SK-N-SH (cell line): ENCODE measurements around the gene USP47. TPM values are rescaled to one million over a fixed set of nuclear protein-coding genes. Genes with fewer than 3 reads are reported as not detected.

Source experiments
- CTCF ChIA-PET: fragments of 300-600, 350-600 bp; formaldehyde crosslinking; extraction: SDS; loops from one replicate; lab custom pipeline; 2021; lab: Yijun Ruan, JAX
- POLR2A ChIA-PET: fragments of 350-600 bp; sonication (Branson Sonifier 250); formaldehyde crosslinking; extraction: SDS; loops from one replicate; lab custom pipeline; 2020; ENCODE audit warnings: antibody characterized with exemption, inconsistent platforms; lab: Yijun Ruan, JAX
- DNase-seq: peaks from one replicate; pipeline ENCODE4 v3.0.0; 2012
- H2AFZ ChIP-seq: fragments of 200-600 bp; sonication (generic); 2 replicates; pipeline ENCODE4 v1.8.1; 2016; ENCODE audit warnings: antibody characterized with exemption, mild to moderate bottlenecking, low read depth
- H3F3A ChIP-seq: fragments of 200-600 bp; sonication (generic); replicated peaks from 2 replicates; pipeline ENCODE3; 2016; ENCODE audit warnings: antibody characterized with exemption, mild to moderate bottlenecking; ENCODE audit not compliant: insufficient read depth
- H3K27ac ChIP-seq, 2 experiments: fragments of 200-500 bp in 1 of 2; fragments of 200-600 bp in 1 of 2; sonication (Bioruptor generic) in 1 of 2; sonication (generic), shearing (Covaris generic) in 1 of 2; 2 replicates each; pipeline versions ENCODE4 v1.5.1 to v1.6.1; 2014 to 2016; ENCODE audit warnings: low read depth in 2 of 2, inconsistent platforms in 1 of 2, low read length in 1 of 2, mild to moderate bottlenecking in 1 of 2, mixed read lengths in 1 of 2
- H3K27me3 ChIP-seq: fragments of 200-600 bp; sonication (generic), shearing (Covaris generic); 2 replicates; pipeline ENCODE4 v1.6.1; 2016; ENCODE audit warnings: mixed run types; ENCODE audit not compliant: insufficient read depth
- H3K36me3 ChIP-seq, 2 experiments: fragments of 200-500 bp in 1 of 2; fragments of 200-600 bp in 1 of 2; sonication (Bioruptor generic) in 1 of 2; sonication (generic) in 1 of 2; replicated peaks in 1 of 2; 2 replicates each; pipeline versions ENCODE3 to v1.5.1; 2014 to 2016; ENCODE audit warnings: low read length in 1 of 2, mild to moderate bottlenecking in 1 of 2; ENCODE audit not compliant: insufficient read depth in 2 of 2, control insufficient read depth in 1 of 2
- H3K4me1 ChIP-seq, 2 experiments: fragments of 200-500 bp in 1 of 2; fragments of 200-600 bp in 1 of 2; sonication (Bioruptor generic) in 1 of 2; sonication (generic), shearing (Covaris generic) in 1 of 2; 2 replicates each; pipeline versions ENCODE4 v1.5.1 to v1.6.1; 2014 to 2016; ENCODE audit warnings: low read depth in 1 of 2, low read length in 1 of 2, mixed run types in 1 of 2; ENCODE audit not compliant: insufficient read depth in 2 of 2, control insufficient read depth in 1 of 2
- H3K4me2 ChIP-seq: fragments of 200-600 bp; sonication (generic), shearing (Covaris generic); 2 replicates; pipeline ENCODE4 v1.6.1; 2017; ENCODE audit warnings: mixed run types
- H3K4me3 ChIP-seq, 2 experiments: fragments of 200-500 bp in 1 of 2; fragments of 200-600 bp in 1 of 2; sonication (Bioruptor generic) in 1 of 2; sonication (generic), shearing (Covaris generic) in 1 of 2; 2 replicates each; pipeline versions ENCODE4 v1.5.1 to v1.8.1; 2014 to 2016; ENCODE audit warnings: low read depth in 2 of 2, inconsistent platforms in 1 of 2, low read length in 1 of 2, mild to moderate bottlenecking in 1 of 2, mixed read lengths in 1 of 2, moderate library complexity in 1 of 2
- H3K79me2 ChIP-seq: fragments of 200-600 bp; sonication (generic); 2 replicates; pipeline ENCODE4 v1.8.1; 2017; ENCODE audit warnings: mild to moderate bottlenecking; ENCODE audit not compliant: insufficient read depth
- H3K9ac ChIP-seq: fragments of 200-600 bp; sonication (generic); 2 replicates; pipeline ENCODE4 v1.6.1; 2017; ENCODE audit warnings: mixed run types
- H3K9me2 ChIP-seq: fragments of 200-600 bp; sonication (generic); 2 replicates; pipeline ENCODE4 v1.6.1; 2017; ENCODE audit warnings: mixed run types
- H3K9me3 ChIP-seq: fragments of 200-600 bp; sonication (generic); 2 replicates; pipeline ENCODE4 v1.6.1; 2017; ENCODE audit warnings: mixed run types, mild to moderate bottlenecking, moderate library complexity
- H4K20me1 ChIP-seq: fragments of 200-600 bp; sonication (generic); 2 replicates; pipeline ENCODE4 v1.6.1; 2017; ENCODE audit warnings: mild to moderate bottlenecking, mixed run types; ENCODE audit not compliant: insufficient read depth
- EP300 ChIP-seq, 2 experiments: IDR thresholded peaks; 2 replicates each; pipeline versions ENCODE4 v1.4.0 to v1.6.1; 2012; ENCODE audit warnings: borderline replicate concordance in 1 of 2, low read depth in 1 of 2, low read length in 1 of 2
- GABPA ChIP-seq: IDR thresholded peaks from 2 replicates; pipeline ENCODE4 v1.4.0; 2012; ENCODE audit warnings: low read depth, mild to moderate bottlenecking
- GATA2 ChIP-seq: sonication (generic); formaldehyde crosslinking; IDR thresholded peaks from 2 replicates; pipeline ENCODE4 v1.5.0; 2020; ENCODE audit warnings: mild to moderate bottlenecking, missing genetic modification reagents
- POLR2AphosphoS5 ChIP-seq: IDR thresholded peaks from 2 replicates; pipeline ENCODE4 v1.6.1; 2012; ENCODE audit warnings: low read depth, low read length
- RCOR1 ChIP-seq: fragments of 150-350 bp; IDR thresholded peaks from 2 replicates; pipeline ENCODE4 v1.6.1; 2017; ENCODE audit warnings: antibody characterized with exemption, low read length
- REST ChIP-seq: IDR thresholded peaks from 2 replicates; pipeline ENCODE4 v1.6.1; 2012; ENCODE audit warnings: mild to moderate bottlenecking, low read depth, low read length, moderate library complexity
- RXRA ChIP-seq: IDR thresholded peaks from 2 replicates; pipeline ENCODE4 v1.4.0; 2012; ENCODE audit warnings: low read depth, mild to moderate bottlenecking, borderline replicate concordance
- SIN3A ChIP-seq: IDR thresholded peaks from 2 replicates; pipeline ENCODE4 v1.6.1; 2012; ENCODE audit warnings: low read depth, mild to moderate bottlenecking, low read length, moderate library complexity, borderline replicate concordance
- USF1 ChIP-seq: IDR thresholded peaks from 2 replicates; pipeline ENCODE4 v1.4.0; 2012; ENCODE audit warnings: low read depth, borderline replicate concordance
- WGBS: methylation state at CpG from one replicate; pipeline ENCODE4 v1.1.6; 2017; ENCODE audit warnings: low lambda C conversion rate; 5-methylcytosine and 5-hydroxymethylcytosine counted together
- polyA plus RNA-seq, 3 experiments: library from polyadenylated mRNA; depleted of rRNA; stranded (reverse); fragments of >200 nt; gene quantifications; 2 replicates each; pipeline ENCODE4 v1.2.3, GENCODE V29; 2012
- TF ChIP-seq, protein P1 (sequence below): IDR thresholded peaks from 2 replicates; pipeline ENCODE4; 2012
- TF ChIP-seq, protein P2 (sequence below): IDR thresholded peaks from 2 replicates; pipeline ENCODE4 v1.4.0; 2012; ENCODE audit warnings: low read depth
- TF ChIP-seq, protein P3 (sequence below): fragments of 200-600 bp; sonication (generic); IDR thresholded peaks from 2 replicates; pipeline ENCODE4 v1.6.1; 2017; ENCODE audit warnings: antibody characterized with exemption, mild to moderate bottlenecking, moderate library complexity

The USP47 gene
- polyA plus RNA-seq, 1 of the 3 experiments (the other 2 are of a cell fraction) = 10.3 TPM

DNA sequence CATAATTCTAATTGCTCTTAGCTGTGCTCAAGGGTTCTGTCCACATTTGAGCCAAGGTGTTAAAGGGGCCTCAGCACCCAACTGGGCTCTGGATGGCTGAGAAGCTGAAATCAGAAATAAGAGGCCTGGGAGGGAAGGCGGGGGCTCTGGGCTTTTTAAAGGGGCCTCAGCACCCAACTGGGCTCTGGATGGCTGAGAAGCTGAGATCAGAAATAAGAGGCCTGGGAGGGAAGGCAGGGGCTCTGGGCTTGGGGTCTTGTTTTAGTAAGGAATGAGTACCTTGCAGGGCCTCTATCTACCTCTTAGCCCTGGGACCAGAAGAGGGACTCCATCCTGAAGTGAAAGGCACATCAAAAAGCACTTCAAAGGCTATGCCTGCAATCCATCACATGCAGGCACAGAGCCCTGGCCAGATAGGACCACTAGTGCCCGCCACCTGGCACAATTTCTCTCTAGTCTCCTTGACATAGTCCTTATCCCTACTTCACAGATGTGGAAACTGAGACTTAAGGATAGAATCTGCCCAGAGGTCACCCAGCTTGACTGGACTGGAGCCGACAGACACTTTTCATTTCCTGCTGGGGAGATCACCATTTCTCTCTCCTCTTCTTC, 131.1 kb downstream of the USP47 start:
- Histone ChIP-seq H3K4me3 (no peak overlapping the region), H3K4me1 (peaks cover 75 to 88% of the 10 kb centered on the region in 2 experiments), H3K9me2 (no peaks in the 10 kb centered on the region), H3K79me2 (peaks cover 60% of the 10 kb centered on the region), H3K9me3 (no peaks in the 10 kb centered on the region), H4K20me1 (no peaks in the 10 kb centered on the region), H3K27me3 (no peaks in the 10 kb centered on the region), H2AFZ (no peak overlapping the region), H3K9ac (peak overlapping the region; percentile 33; the same call in 1 of the 2 replicates), H3K27ac (peak overlapping the region; percentile 99 to 100), H3K4me2 (peak overlapping the region; percentile 51; the same call in 1 of the 2 replicates), H3F3A (peaks cover 43% of the 10 kb centered on the region)
- POLR2A ChIA-PET = interaction anchor here (1.2 kb wide), 1 partner anchor 18 kb away, joined by 3 read pairs; no protein-coding TSS in a partner anchor
- CTCF ChIA-PET = interaction anchor here (1.0 to 3.7 kb wide), 5 partner anchors 13 to 309 kb away, joined by 3 to 14 read pairs (median 4); no protein-coding TSS in a partner anchor
- 73% methylated on average over 3 of the region's 3 CpGs for WGBS
- no peak for DNase-seq
- TF ChIP-seq GATA2 (no peak), REST (no peak), GABPA (no peak), POLR2AphosphoS5 (no peak), RXRA (no peak), SIN3A (no peak), USF1 (no peak), RCOR1 (no peak), EP300 (IDR thresholded peaks at IDR 0.05; ENCODE audit: borderline replicate concordance in 1 of 2, low read depth in 1 of 2, low read length in 1 of 2) (no peak)
- TF ChIP-seq, protein P1, sequence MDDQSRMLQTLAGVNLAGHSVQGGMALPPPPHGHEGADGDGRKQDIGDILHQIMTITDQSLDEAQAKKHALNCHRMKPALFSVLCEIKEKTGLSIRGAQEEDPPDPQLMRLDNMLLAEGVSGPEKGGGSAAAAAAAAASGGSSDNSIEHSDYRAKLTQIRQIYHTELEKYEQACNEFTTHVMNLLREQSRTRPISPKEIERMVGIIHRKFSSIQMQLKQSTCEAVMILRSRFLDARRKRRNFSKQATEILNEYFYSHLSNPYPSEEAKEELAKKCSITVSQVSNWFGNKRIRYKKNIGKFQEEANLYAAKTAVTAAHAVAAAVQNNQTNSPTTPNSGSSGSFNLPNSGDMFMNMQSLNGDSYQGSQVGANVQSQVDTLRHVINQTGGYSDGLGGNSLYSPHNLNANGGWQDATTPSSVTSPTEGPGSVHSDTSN = no peak
- TF ChIP-seq, protein P2, sequence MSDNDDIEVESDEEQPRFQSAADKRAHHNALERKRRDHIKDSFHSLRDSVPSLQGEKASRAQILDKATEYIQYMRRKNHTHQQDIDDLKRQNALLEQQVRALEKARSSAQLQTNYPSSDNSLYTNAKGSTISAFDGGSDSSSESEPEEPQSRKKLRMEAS = no peak
- TF ChIP-seq, protein P3, sequence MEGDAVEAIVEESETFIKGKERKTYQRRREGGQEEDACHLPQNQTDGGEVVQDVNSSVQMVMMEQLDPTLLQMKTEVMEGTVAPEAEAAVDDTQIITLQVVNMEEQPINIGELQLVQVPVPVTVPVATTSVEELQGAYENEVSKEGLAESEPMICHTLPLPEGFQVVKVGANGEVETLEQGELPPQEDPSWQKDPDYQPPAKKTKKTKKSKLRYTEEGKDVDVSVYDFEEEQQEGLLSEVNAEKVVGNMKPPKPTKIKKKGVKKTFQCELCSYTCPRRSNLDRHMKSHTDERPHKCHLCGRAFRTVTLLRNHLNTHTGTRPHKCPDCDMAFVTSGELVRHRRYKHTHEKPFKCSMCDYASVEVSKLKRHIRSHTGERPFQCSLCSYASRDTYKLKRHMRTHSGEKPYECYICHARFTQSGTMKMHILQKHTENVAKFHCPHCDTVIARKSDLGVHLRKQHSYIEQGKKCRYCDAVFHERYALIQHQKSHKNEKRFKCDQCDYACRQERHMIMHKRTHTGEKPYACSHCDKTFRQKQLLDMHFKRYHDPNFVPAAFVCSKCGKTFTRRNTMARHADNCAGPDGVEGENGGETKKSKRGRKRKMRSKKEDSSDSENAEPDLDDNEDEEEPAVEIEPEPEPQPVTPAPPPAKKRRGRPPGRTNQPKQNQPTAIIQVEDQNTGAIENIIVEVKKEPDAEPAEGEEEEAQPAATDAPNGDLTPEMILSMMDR = no peak
- TF ChIP-seq, all 33 proteins: peak for 0
- H3K36me3 ChIP-seq = peaks cover 16 to 29% of the 10 kb centered on the region in 2 experiments
